ENCODE measurements around the gene TMEM234.

TMEM234 gene

GRCh38 chr1:32180186-32181060 lies 41.7 kb downstream of the TMEM234 start:
- Mint-ChIP-seq H3K4me1 (ENCODE audit: low read depth) (peaks cover 52% of the 10 kb centered on the region), H3K4me3 (peak overlapping the region; percentile 98), H3K9me3 (no peaks in the 10 kb centered on the region), H3K36me3 (ENCODE audit: low read depth) (peaks cover 62% of the 10 kb centered on the region), H3K27ac (peak overlapping the region; percentile 99), H3K27me3 (no peaks in the 10 kb centered on the region)
- DNase-seq: peak; percentile 60

- Mint-ChIP-seq H3K9me3 (no peaks in the 10 kb centered on the region), H3K36me3 (ENCODE audit: low read depth) (peaks cover 62% of the 10 kb centered on the region), H3K4me3 (peak within 1 kb of the TSS; percentile 98), H3K4me1 (ENCODE audit: low read depth) (peaks cover 47% of the 10 kb centered on the region), H3K27me3 (no peaks in the 10 kb centered on the region), H3K27ac (peak within 1 kb of the TSS; percentile 99)
- DNase-seq: peak; percentile 94
Observed at GRCh38 chr1:32179443-32180185, 42.5 kb downstream of the TMEM234 start, which contains the start of gene TXLNA. TXLNA (plus strand) TSS chr1:32179675; CDS start chr1:32180346, 671 bp downstream.

GRCh38 chr1:32179193-32179442 lies 43.0 kb downstream of the TMEM234 start:
- peak overlapping the region; percentile 99 for H3K27ac Mint-ChIP-seq

GRCh38 chr1:32178380-32179192 lies 43.6 kb downstream of the TMEM234 start:
- no peaks in the 10 kb centered on the region for H3K27me3 Mint-ChIP-seq
- peaks cover 37% of the 10 kb centered on the region for H3K4me1 Mint-ChIP-seq (ENCODE audit: low read depth)
- peak overlapping the region; percentile 98 for H3K4me3 Mint-ChIP-seq
- no peak for DNase-seq
- peaks cover 62% of the 10 kb centered on the region for H3K36me3 Mint-ChIP-seq (ENCODE audit: low read depth)
- H3K27ac Mint-ChIP-seq: peak overlapping the region; percentile 99
- no peaks in the 10 kb centered on the region for H3K9me3 Mint-ChIP-seq

More at GRCh38 chr1:32179193-32179442, 43.0 kb downstream of the TMEM234 start:
- Mint-ChIP-seq H3K4me1 (ENCODE audit: low read depth) (peaks cover 42% of the 10 kb centered on the region), H3K4me3 (peak overlapping the region; percentile 98), H3K36me3 (ENCODE audit: low read depth) (peaks cover 62% of the 10 kb centered on the region), H3K27me3 (no peaks in the 10 kb centered on the region), H3K9me3 (no peaks in the 10 kb centered on the region)
- DNase-seq: no peak

DNA sequence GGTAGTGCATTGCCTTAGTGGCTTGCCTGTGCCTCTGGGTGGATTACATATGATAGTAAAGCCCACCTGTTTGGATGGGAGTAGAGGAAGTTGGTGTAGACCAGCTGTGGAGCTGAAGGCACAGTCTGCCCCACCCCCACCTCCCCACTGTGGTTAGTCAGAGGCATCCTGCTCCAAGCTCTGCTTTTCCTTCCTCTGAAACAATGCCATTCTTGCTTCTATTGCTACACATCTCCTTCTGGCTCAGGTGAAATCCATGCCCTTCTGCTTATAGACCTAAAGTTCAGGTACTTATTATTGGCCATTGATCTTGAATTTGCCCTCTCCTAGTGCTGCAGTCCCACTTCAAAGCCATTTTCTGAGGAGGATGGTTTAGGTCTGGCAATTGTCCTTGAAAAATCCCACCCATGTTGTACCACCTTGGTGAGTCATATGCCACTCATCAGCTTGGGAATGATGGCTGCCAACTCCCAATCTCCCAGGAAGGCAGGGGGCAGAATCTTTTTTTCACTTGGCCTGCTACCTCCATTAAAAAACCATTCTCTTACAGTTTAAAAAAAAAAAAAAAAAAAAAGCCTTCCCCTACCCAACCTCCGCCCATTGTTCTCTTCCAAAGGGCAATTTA lies 49.4 kb downstream of the TMEM234 start:
- no peak for DNase-seq
- Mint-ChIP-seq H3K9me3 (no peaks in the 10 kb centered on the region), H3K27me3 (no peaks in the 10 kb centered on the region), H3K36me3 (ENCODE audit: low read depth) (peaks cover 76% of the 10 kb centered on the region), H3K4me3 (no peak overlapping the region), H3K27ac (peak overlapping the region; percentile 65), H3K4me1 (ENCODE audit: low read depth) (peaks cover 13% of the 10 kb centered on the region)

DNA sequence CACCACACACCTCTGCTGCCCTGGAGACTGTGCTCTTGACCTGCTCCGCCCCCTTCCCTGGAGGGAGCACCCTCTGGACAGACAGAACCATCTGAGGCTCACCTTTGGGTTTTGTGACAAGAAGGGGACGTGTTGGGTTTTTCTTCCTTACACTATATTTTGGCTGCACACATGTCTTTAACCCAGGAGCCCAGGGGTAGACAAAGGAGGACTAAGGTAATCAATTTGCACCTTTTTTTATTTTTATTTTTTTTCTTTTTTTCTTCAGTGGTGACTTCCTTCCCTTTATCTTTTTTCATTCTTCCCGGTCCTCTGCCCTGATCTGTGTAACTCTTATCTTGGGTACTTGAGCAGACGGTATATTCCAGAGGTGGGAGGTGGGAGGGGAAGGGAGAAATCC lies 51.2 kb downstream of the TMEM234 start:
- H3K36me3 Mint-ChIP-seq (ENCODE audit: low read depth): peaks cover 82% of the 10 kb centered on the region
- H3K4me1 Mint-ChIP-seq (ENCODE audit: low read depth): peaks cover 13% of the 10 kb centered on the region
- no peaks in the 10 kb centered on the region for H3K9me3 Mint-ChIP-seq
- no peak for DNase-seq
- no peaks in the 10 kb centered on the region for H3K27me3 Mint-ChIP-seq
- no peak overlapping the region for H3K27ac Mint-ChIP-seq
- H3K4me3 Mint-ChIP-seq: no peak overlapping the region

Measured in activated T-cell treated with anti-CD3 and anti-CD28 coated beads, Interleukin-2, amount 50 U/mL, for 24 hours (primary cell).